Activated gamma-delta T cell treated with Interleukin-2 at 50 U/mL for 16 hours (primary cell): Measurements from ENCODE around the gene BABAM1.
"Not testable (repeated sequence)": the region's sequence is repeated elsewhere in the genome, so short reads cannot be mapped to it uniquely, and the experiment has no call there.

Experiments
- DNase-seq: peaks from one replicate; pipeline ENCODE4 v3.0.0-alpha.2; 2020

The BABAM1 gene

DNA sequence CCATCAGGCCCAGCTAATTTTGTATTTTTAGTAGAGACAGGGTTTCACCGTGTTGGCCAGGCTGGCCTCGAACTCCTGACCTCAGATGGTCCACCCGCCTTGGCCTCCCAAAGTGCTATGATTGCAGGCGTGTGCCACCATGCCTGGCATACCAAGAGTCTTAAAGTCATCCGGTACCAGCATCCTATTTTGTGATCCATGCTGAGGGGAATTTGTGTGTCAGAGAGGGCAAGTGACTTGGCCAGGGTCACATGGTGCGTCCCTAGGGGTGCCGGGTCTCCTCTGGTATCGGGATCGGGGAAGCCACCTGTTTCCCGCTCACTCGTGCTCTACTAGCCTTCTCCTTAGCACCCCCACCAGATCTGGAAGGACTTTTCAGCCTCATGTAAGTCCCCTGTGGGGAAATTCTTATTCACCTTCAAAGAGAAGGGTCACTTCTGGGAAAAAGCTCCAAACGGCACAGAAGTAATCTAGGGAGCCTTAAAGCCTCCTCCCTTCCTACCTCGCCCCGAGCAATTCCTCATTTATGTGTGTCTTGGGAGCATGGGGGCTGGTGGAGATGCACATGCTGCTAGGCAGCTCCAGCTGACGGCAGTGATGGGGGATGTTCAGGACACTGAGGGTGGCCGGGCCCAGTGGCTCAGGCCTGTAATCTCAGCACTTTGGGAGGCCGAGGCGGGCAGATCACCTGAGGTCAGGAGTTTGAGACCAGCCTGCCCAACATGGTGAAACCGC lies 8.4 kb downstream of the BABAM1 start:
- DNase-seq, result no peak

DNA sequence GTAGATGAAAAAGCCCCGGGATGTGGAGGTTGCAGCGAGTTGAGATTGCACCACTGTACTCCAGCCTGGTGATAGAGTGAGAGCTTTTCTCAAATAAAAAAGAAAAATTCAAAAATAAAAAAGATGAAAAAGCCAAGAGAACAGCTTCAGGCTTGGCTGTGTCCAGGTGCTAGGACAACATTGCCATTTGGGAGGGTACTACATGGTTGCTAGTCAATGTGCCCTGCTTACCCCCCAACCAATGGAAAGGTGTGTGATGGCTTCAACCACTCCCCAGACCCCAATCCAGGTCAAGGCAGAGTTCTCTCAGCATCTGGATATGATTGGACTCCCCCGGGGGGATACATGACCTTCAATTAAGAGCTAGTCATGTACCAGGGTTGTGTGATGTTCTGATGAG lies 12.2 kb downstream of the BABAM1 start:
- DNase-seq, result no peak

DNA sequence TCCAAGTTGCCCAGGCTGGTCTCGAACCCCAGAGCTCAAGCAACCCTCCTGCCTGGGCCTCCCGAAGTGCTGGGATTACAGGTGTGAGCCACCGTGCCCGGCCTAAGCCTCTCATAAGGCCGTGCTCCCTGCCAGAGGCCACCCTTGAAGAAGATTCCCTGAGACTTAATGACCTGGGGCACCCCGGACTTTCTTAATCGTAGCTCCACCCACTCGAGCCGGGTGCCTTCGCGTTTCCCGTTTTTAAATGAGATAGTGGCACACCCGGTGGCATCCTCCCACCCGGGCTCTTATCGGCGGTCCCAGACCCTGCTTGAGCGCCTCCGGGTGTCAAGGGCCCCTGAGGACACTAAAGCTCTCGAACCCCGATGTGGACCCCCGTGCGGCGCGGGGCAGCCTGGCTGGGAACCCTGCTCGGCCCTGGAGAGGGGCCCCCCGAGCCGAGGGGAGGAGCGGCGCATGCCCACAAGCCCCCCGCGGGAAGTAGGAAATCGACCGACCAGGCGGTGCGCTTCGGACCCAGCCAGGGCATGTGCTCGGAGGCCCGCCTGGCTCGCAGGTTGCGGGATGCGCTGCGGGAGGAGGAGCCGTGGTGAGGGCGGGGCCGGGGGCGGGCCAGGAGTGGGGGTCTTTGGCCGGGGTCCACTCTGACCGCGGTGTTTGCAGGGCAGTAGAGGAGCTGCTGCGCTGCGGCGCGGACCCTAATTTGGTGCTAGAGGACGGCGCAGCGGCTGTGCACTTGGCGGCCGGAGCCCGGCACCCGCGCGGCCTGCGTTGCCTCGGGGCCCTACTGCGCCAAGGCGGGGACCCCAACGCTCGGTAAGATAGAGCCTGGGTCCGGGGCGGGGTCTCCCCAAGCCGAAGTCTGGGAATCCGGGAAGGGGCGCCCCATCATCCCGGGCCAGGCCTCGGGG lies 14.4 kb downstream of the BABAM1 start, which contains the start of gene ANKLE1:
Gene ANKLE1, plus strand, starts transcription at position 511 of the 914 bp plus-strand sequence. Its CDS starts 20 bp downstream, at position 531.
- no peak for DNase-seq

- DNase-seq, result peak; percentile 74
Measured at GRCh38 chr19:17282488-17283125, 15.4 kb downstream of the BABAM1 start.

DNA sequence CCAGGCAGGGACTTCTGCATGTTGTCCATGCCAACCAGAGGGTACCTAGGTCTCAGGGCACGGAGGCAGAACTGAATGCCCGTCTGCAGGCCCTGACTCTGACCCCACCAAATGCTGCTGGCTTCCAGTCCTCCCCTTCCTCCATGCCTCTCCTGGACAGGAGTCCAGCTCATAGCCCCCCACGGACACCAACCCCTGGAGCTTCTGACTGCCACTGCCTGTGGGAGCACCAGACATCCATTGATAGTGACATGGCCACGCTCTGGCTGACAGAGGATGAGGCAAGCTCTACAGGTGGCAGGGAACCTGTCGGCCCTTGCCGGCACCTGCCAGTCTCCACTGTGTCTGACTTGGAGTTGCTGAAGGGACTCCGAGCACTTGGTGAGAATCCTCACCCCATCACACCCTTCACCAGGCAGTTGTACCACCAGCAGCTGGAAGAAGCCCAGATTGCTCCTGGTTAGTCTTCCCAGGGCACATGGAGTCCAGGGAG lies 16.3 kb downstream of the BABAM1 start:
- DNase-seq, result no peak

DNA sequence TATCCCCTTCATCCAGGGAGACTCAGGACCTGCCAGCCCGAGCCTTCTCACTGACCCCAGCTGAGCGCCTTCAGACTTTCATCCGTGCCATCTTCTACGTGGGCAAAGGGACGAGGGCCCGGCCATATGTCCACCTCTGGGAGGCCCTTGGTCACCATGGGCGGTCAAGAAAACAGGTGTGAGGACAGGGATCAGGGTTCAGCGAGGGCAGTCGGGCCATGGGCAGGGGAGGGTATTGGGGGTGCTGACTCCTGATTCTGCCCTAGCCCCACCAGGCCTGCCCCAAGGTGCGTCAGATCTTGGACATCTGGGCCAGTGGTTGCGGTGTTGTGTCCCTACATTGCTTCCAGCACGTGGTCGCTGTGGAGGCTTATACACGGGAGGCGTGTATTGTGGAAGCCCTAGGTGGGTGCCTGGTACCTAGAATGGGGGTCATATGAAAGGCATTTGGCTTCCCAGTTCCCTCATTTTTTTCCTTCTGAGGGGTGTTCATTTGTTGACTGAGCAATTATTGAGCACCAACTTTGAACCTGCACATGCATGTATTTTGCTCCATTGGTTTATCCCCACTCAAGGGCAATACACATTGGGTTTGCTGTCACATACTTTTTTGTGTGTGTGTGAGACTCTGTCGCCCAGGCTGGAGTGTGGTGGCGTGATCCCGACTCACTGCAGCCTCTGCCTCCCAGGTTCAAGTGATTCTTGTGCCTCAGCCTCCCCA lies 18.3 kb downstream of the BABAM1 start:
- no peak for DNase-seq

- DNase-seq, result no peak
Measured at GRCh38 chr19:17286263-17286662, 19.0 kb downstream of the BABAM1 start.

GRCh38 chr19:17286752-17287151 lies 19.5 kb downstream of the BABAM1 start:
- no peak for DNase-seq

DNA sequence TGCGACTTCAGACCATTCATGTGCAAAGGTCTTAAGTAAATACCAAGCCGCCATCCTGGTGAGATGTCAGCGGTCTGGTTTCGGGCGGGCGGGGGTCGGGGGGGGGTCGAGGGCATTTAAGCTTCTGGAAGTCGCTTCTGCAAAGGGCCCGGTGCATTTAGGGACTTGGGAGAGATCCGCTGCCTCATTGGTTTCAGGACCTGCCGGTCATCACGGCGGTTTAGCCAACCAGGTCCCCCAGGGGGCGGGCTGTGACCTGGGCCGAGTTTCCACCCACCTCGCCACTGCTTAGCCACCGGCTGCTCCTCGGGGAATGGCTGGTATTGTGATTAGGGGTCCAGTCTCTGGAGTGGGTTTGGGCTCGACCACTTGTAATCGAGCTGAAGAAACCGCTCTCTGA lies 22.2 kb downstream of the BABAM1 start:
- no peak for DNase-seq

- DNase-seq, result peak; percentile 77
Measured at GRCh38 chr19:17292301-17293074, 25.2 kb downstream of the BABAM1 start.

DNA sequence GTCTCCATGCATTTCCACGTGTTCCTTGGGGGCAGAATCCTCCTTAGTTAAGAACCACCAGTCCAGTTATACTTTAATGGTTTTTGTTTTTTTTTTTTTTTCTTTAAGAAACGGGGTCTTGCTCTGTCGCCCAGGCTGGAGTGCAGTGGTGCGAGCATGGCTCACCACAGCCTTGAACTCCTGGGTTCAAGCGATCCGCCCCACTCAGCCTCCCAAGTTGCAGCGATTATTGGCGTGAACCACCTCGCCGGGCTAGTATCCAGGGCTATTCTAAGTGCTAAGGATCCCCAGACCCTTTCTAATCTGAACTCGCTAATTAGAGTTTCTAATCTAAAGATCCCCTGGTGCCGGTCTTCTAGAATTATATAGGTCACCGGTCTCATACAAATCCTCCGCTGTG lies 26.4 kb downstream of the BABAM1 start:
- no peak for DNase-seq

- DNase-seq, result no peak
Measured at GRCh38 chr19:17294051-17294891, 27.0 kb downstream of the BABAM1 start.

- not testable (repeated sequence) for DNase-seq
Measured at GRCh38 chr19:17295551-17295950, 28.3 kb downstream of the BABAM1 start.

DNA sequence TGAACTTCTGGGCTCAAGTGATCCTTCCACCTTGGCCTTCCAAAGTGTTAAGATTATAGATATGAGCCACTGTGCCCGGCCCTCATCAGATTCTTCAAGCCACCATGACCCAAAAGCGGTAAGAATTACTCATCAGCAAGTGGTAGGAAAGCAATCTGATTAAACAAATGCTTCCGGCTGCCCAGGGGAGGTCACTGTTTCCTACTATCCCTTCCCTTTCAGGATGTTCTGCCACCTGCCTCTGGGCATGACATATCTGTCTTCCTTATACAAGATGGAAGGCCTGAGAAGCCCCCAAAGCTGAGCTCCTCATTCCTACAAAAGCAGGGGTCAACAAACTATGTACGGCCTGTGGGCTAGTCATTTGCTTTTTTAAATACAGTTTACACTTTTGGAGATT lies 29.0 kb downstream of the BABAM1 start:
- no peak for DNase-seq

DNA sequence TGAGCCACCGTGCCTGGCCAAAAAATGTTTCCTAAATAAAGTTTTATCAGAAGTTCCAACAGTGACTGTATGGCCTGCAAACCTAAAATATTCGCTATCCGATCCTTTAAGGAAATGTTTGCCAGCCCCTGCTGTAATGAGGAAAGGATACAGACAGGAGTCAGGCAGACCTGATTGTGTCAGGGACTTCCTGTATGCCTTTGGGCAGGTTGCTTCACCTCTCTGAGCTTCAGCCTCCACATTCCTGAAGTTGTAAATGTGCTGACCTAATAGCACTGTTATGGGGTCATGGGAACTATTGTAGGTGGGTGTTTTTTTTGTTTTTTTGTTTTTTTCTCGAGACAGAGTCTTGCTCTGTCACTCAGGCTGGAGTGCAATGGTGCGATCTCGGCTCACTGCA lies 29.7 kb downstream of the BABAM1 start:
- no peak for DNase-seq

DNA sequence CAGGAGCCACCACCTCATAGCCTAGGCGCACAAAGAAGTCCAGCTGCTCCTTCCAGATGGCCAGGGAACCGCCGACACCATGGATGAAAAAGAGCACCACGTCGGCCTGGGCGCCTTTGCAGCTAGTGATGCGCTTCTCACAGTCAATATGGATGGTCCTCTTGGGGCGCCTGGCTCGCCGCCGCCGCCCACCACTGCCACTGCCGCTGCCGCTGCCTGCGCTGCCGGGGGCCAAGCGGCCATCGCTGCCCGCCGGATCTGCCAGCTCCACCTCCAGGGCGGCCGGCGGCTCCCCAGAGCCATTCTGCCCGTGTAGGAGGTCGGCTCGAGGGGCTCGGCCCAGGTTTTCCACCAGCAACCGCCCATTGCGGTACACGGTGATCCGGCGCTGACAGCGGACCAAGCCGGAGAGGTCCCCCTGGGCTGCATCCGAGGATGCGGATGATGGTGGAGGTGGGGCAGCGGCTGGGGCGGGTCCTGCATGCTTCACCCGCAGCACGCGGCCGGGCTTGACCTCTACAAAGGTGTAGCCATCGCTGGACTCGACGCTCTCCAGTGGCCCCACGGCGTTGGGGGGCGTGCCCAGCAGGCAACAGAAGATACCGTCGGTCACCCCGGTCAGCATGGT lies 33.9 kb downstream of the BABAM1 start:
- DNase-seq, result no peak

DNA sequence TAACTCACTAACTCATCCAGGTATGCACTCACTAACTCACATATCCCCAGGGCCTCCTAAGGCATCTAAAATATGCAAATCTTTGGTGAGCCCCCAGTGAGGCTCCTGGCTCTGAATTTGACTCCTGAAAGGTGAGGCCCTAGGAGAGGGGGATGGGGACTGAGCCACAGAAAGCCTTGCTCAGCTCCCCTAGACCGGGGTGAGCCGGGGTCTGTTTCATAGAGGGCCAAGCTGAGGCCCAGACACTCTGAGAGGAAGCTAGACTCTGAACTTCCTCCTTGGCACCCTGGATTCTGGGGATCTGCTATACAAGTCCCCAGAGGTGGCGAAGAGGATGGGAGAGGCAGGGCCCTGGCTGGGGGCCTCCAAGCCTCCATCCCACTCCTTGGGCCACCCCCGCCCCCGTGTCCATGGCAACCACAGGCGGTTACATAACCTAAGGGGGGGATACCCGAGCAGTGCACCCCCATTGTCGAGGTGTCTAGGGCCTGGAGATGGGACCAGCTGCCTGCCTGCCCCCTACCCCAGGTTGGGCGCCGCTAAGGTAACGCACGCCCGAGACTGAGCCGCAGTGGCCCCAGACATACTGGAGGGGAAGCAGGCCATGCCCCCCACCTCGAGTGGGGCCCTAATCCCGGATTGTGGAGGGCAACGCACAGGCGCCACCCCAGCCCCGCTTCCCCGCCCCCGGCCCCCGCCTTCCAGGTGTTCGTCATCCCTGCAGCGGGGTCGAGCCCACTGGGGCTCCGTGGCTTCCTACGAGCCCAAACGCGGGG lies 35.3 kb downstream of the BABAM1 start:
- no peak for DNase-seq

DNA sequence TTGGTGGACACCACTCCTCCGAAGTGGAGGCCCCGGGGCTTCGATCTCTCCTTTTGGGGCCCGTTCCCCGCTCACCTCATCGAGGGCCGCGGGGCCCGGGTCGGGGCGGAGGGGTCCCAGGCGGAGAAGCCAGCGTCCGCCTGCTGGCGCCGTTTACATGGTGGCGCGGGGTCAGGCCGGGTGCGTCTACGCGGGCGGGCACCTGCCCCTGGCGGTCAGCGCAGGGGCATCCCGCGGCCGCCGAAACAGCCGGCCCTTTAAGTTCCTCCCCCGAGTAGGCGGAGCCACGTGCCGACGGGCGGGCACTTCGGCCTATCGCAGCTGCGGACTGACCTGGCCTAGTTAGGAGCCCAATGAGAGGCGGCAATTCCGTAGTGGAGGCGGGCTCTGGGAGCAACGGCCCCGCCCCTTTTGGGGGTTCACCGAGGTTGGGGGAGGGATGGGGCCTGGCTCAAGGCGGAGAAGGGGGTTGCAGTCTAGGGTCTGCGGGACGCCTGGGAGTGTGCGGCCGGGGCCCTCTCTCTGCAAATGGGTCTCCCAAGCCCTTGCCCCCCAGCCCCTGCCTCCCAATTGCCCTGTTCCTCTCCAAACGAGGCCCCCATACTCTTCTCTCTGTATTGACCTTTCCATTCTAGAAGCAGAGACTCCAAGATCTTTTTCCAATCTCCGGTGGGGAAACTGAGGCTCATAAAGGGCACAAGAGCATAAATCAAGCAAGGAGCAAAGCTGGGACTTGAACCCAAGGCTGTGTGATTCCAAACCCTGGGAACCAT lies 36.1 kb downstream of the BABAM1 start, which contains the start of gene ABHD8:
Gene ABHD8, minus strand, starts transcription at position 259 of the 773 bp plus-strand sequence. CDS start 1,809 bp downstream, outside the sequence.
- DNase-seq, result peak; percentile 92

DNA sequence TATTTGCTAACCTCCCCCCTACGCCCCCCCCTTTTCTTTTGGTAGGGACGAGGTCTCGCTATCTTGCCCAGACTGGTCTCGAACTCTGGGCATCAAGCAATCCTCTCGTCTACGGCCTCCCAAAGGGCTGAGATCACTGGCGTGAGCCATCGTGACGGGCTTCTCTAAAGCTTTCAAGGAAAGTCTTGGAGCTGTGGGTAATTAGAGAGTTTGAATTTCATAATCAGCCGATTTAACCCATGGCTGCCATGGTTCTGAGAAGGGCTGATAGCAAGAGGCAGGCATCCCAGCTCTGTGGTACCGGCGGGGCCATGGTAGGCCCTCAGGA lies 36.7 kb downstream of the BABAM1 start:
- no peak for DNase-seq
